Astrocyte (in vitro differentiated cells and primary cell): ENCODE data around the gene OPA3. TPM values are rescaled to one million over a fixed set of nuclear protein-coding genes. Genes with fewer than 3 reads are reported as not detected.

Source experiments
- DNase-seq: peaks from one replicate; pipeline ENCODE4 v3.0.0-alpha.2; 2010; ENCODE audit warnings: low read depth
- FAIRE-seq: peaks from 2 replicates; lab custom pipeline; 2011; peaks lifted over from hg19 to GRCh38; lab: Jason Lieb, UNC
- H2AFZ ChIP-seq: 2 replicates; pipeline ENCODE4 v1.6.0; 2012; ENCODE audit warnings: low read depth, low read length, inconsistent platforms
- H3K27ac ChIP-seq: 2 replicates; pipeline ENCODE4 v1.5.1; 2011; ENCODE audit warnings: low read depth, low read length, inconsistent platforms
- H3K27me3 ChIP-seq: 2 replicates; pipeline ENCODE4 v1.6.0; 2011; ENCODE audit warnings: low read length, inconsistent platforms; ENCODE audit not compliant: insufficient read depth
- H3K36me3 ChIP-seq: 2 replicates; pipeline ENCODE4 v1.5.1; 2011; ENCODE audit warnings: low read length, inconsistent platforms; ENCODE audit not compliant: insufficient read depth
- H3K4me1 ChIP-seq: 2 replicates; pipeline ENCODE4 v1.5.1; 2011; ENCODE audit warnings: low read length, inconsistent platforms; ENCODE audit not compliant: insufficient read depth
- H3K4me2 ChIP-seq: 2 replicates; pipeline ENCODE4 v1.6.0; 2012; ENCODE audit warnings: low read length, inconsistent platforms
- H3K4me3 ChIP-seq: 2 replicates; pipeline ENCODE4 v1.5.1; 2011; ENCODE audit warnings: low read depth, mild to moderate bottlenecking, low read length, inconsistent platforms; ENCODE audit not compliant: insufficient read depth
- H3K79me2 ChIP-seq: 2 replicates; pipeline ENCODE4 v1.6.0; 2012; ENCODE audit warnings: mild to moderate bottlenecking, low read length, inconsistent platforms; ENCODE audit not compliant: insufficient read depth
- H3K9ac ChIP-seq: 2 replicates; pipeline ENCODE4 v1.6.0; 2012; ENCODE audit warnings: mild to moderate bottlenecking, low read length, inconsistent platforms
- H3K9me3 ChIP-seq: 2 replicates; pipeline ENCODE4 v1.5.1; 2012; ENCODE audit warnings: low read depth, mild to moderate bottlenecking, low read length, inconsistent platforms; ENCODE audit not compliant: insufficient read depth
- H4K20me1 ChIP-seq: 2 replicates; pipeline ENCODE4 v1.6.0; 2012; ENCODE audit warnings: low read length, inconsistent platforms; ENCODE audit not compliant: insufficient read depth
- H3K27ac Mint-ChIP-seq: one replicate; pipeline ENCODE4 v1.8.0; 2021; ENCODE audit warnings: mild to moderate bottlenecking, mixed read lengths; ENCODE audit not compliant: unreplicated experiment
- H3K27me3 Mint-ChIP-seq: one replicate; pipeline ENCODE4 v1.8.0; 2021; ENCODE audit warnings: low read depth, mixed read lengths; ENCODE audit not compliant: unreplicated experiment
- H3K36me3 Mint-ChIP-seq: one replicate; pipeline ENCODE4 v1.8.0; 2021; ENCODE audit warnings: low read depth, mixed read lengths; ENCODE audit not compliant: unreplicated experiment
- H3K4me1 Mint-ChIP-seq: one replicate; pipeline ENCODE4 v1.8.0; 2021; ENCODE audit warnings: low read depth, mixed read lengths; ENCODE audit not compliant: unreplicated experiment
- H3K4me3 Mint-ChIP-seq: one replicate; pipeline ENCODE4 v1.8.0; 2021; ENCODE audit warnings: mild to moderate bottlenecking, moderate library complexity, mixed read lengths; ENCODE audit not compliant: unreplicated experiment
- H3K9me3 Mint-ChIP-seq: one replicate; pipeline ENCODE4 v1.8.0; 2021; ENCODE audit warnings: mild to moderate bottlenecking, mixed read lengths; ENCODE audit not compliant: unreplicated experiment
- CTCF ChIP-seq: IDR thresholded peaks from 2 replicates; pipeline ENCODE4 v1.5.1; 2011; ENCODE audit warnings: low read depth, mild to moderate bottlenecking, inconsistent platforms, low read length, moderate library complexity; ENCODE audit not compliant: insufficient read depth
- EZH2 ChIP-seq: IDR thresholded peaks from 2 replicates; pipeline ENCODE4 v1.6.1; 2012; ENCODE audit warnings: mild to moderate bottlenecking, low read length, inconsistent platforms; ENCODE audit not compliant: insufficient read depth
- total RNA-seq: library from RNA; stranded (reverse); gene quantifications from 2 replicates; pipeline ENCODE4 v1.2.1, GENCODE V29; 2021

The OPA3 gene
- total RNA-seq, 1 donor from 2014 or later: 12.8 TPM

GRCh38 chr19:45485305-45486077 is 99.1 kb downstream of the OPA3 start:
- Histone ChIP-seq H3K27ac (peak overlapping the region; percentile 54), H3K36me3 (no peaks in the 10 kb centered on the region), H3K4me3 (peak overlapping the region; percentile 57), H3K9me3 (no peaks in the 10 kb centered on the region), H2AFZ (peak overlapping the region; percentile 79), H3K4me2 (peak overlapping the region; percentile 89), H3K27me3 (no peaks in the 10 kb centered on the region), H3K79me2 (no peaks in the 10 kb centered on the region), H3K4me1 (no peaks in the 10 kb centered on the region), H3K9ac (peak overlapping the region; percentile 78), H4K20me1 (no peaks in the 10 kb centered on the region)
- Mint-ChIP-seq H3K27ac (peak overlapping the region; percentile 69), H3K4me1 (no peaks in the 10 kb centered on the region), H3K36me3 (peaks cover 5% of the 10 kb centered on the region), H3K9me3 (no peaks in the 10 kb centered on the region), H3K4me3 (peak overlapping the region; percentile 86), H3K27me3 (no peaks in the 10 kb centered on the region)
- TF ChIP-seq CTCF: peak; percentile 80
- no peak for TF ChIP-seq EZH2
- peak; percentile 79 for DNase-seq
- no peak for FAIRE-seq

- FAIRE-seq: no peak
Observed at GRCh38 chr19:45484273-45484945, 100.2 kb downstream of the OPA3 start.

More at GRCh38 chr19:45484273-45484945, 100.2 kb downstream of the OPA3 start:
- Histone ChIP-seq H3K4me1 (no peaks in the 10 kb centered on the region), H3K4me2 (no peak overlapping the region), H3K9ac (no peak overlapping the region), H3K27ac (no peak overlapping the region), H2AFZ (no peak overlapping the region), H3K9me3 (no peaks in the 10 kb centered on the region), H4K20me1 (no peaks in the 10 kb centered on the region), H3K79me2 (no peaks in the 10 kb centered on the region), H3K36me3 (no peaks in the 10 kb centered on the region), H3K27me3 (no peaks in the 10 kb centered on the region), H3K4me3 (no peak overlapping the region)
- no peaks in the 10 kb centered on the region for H3K9me3 Mint-ChIP-seq
- no peak overlapping the region for H3K27ac Mint-ChIP-seq
- no peaks in the 10 kb centered on the region for H3K27me3 Mint-ChIP-seq
- peaks cover 5% of the 10 kb centered on the region for H3K36me3 Mint-ChIP-seq
- no peak overlapping the region for H3K4me3 Mint-ChIP-seq
- TF ChIP-seq CTCF: no peak
- no peaks in the 10 kb centered on the region for H3K4me1 Mint-ChIP-seq
- DNase-seq: no peak
